HepG2 (cell line): ENCODE results near the gene NCOA5. TPM values are rescaled to one million over a fixed set of nuclear protein-coding genes. Genes with fewer than 3 reads are reported as not detected.

Source experiments
- AHDC1 ChIP-seq: sonication (generic); formaldehyde crosslinking; IDR thresholded peaks from 2 replicates; pipeline ENCODE4 v1.5.1; 2020; ENCODE audit warnings: mild to moderate bottlenecking, missing genetic modification reagents, borderline replicate concordance
- ATF2 ChIP-seq: sonication (generic); formaldehyde crosslinking; IDR thresholded peaks from 2 replicates; pipeline ENCODE4 v1.4.0; 2020; ENCODE audit warnings: missing genetic modification reagents
- IRX3 ChIP-seq: sonication (generic); formaldehyde crosslinking; IDR thresholded peaks from 2 replicates; pipeline ENCODE4 v1.8.1; 2023; ENCODE audit warnings: mild to moderate bottlenecking, low read depth, missing genetic modification reagents, borderline replicate concordance
- MAFK ChIP-seq, 2 experiments: IDR thresholded peaks in 1 of 2; conservative IDR thresholded peaks in 1 of 2; 2 replicates each; pipeline ENCODE4 v1.6.1; 2011; ENCODE audit warnings: improper control_type of control experiment in 2 of 2, low read length in 2 of 2
- MXD4 ChIP-seq: IDR thresholded peaks from 2 replicates; pipeline ENCODE4 v1.6.1; 2016; ENCODE audit warnings: mild to moderate bottlenecking, missing biosample characterization, missing genetic modification reagents
- NFATC3 ChIP-seq: sonication (generic); formaldehyde crosslinking; IDR thresholded peaks from 2 replicates; pipeline ENCODE4 v1.5.1; 2020; ENCODE audit warnings: mild to moderate bottlenecking, missing genetic modification reagents
- NFYB ChIP-seq: sonication (generic); formaldehyde crosslinking; IDR thresholded peaks from 2 replicates; pipeline ENCODE4 v1.4.0; 2020; ENCODE audit warnings: missing genetic modification reagents
- NR2F1 ChIP-seq, 2 experiments: fragments of 450-650 bp in 1 of 2; formaldehyde crosslinking in 1 of 2; IDR thresholded peaks; 2 replicates each; pipeline versions ENCODE4 v1.5.0 to v1.6.1; 2016 to 2020; ENCODE audit warnings: mild to moderate bottlenecking in 1 of 2, missing compliant biosample characterization in 1 of 2, missing genetic modification reagents in 1 of 2, moderate library complexity in 1 of 2
- PHB2 ChIP-seq: fragments of 450-650 bp; IDR thresholded peaks from 2 replicates; pipeline ENCODE4 v1.6.1; 2018; ENCODE audit not compliant: partially characterized antibody
- REL ChIP-seq: sonication (generic); formaldehyde crosslinking; conservative IDR thresholded peaks from 2 replicates; pipeline ENCODE4 v1.8.0; 2022; ENCODE audit warnings: mild to moderate bottlenecking, missing genetic modification reagents, moderate library complexity
- SALL2 ChIP-seq: sonication (generic); formaldehyde crosslinking; IDR thresholded peaks from 2 replicates; pipeline ENCODE4 v1.8.1; 2023; ENCODE audit warnings: mild to moderate bottlenecking, missing genetic modification reagents, inconsistent platforms
- U2AF2 ChIP-seq: fragments of 200-400 bp; formaldehyde crosslinking; IDR thresholded peaks from 2 replicates; pipeline ENCODE4 v1.6.1; 2017; ENCODE audit warnings: low read depth, mild to moderate bottlenecking, low read length
- ZNF24 ChIP-seq: fragments of 450-650 bp; IDR thresholded peaks from 2 replicates; pipeline ENCODE4 v1.6.1; 2017; ENCODE audit warnings: antibody characterized with exemption, mild to moderate bottlenecking
- ZNF484 ChIP-seq: sonication (generic); formaldehyde crosslinking; IDR thresholded peaks from 2 replicates; pipeline ENCODE4 v1.5.1; 2020; ENCODE audit warnings: mild to moderate bottlenecking, low read depth, missing genetic modification reagents, borderline replicate concordance
- ZNF761 ChIP-seq: sonication (generic); formaldehyde crosslinking; conservative IDR thresholded peaks from 2 replicates; pipeline ENCODE4 v1.4.0; 2020; ENCODE audit warnings: mild to moderate bottlenecking, missing genetic modification reagents
- polyA plus RNA-seq, 8 experiments: library from polyadenylated mRNA; depleted of rRNA in 3 of 8; stranded (reverse) in 7 of 8; unstranded in 1 of 8; fragments of >200 nt; fragmentation: Illumina TruSeq in 4 of 8; extraction: Trizol in 4 of 8; gene quantifications; 2 replicates each; pipeline versions ENCODE4 v1.2.1 to v1.2.3, GENCODE V29; 2011 to 2016; ENCODE audit warnings: low read depth in 4 of 8, missing spikeins in 1 of 8, mixed read lengths in 1 of 8; ENCODE audit not compliant: insufficient read depth in 1 of 8
- total RNA-seq, 5 experiments: library from RNA; depleted of rRNA; stranded (reverse); fragments of >200 nt; fragmentation: Illumina TruSeq; extraction: Trizol; gene quantifications; 2 replicates each; pipeline ENCODE4 v1.2.3, GENCODE V29; 2016; ENCODE audit warnings: low read depth in 1 of 5
- TF ChIP-seq, protein P1 (sequence below): sonication (generic); formaldehyde crosslinking; conservative IDR thresholded peaks from 2 replicates; pipeline ENCODE4 v1.4.0; 2020; ENCODE audit warnings: missing genetic modification reagents
- TF ChIP-seq, protein P2 (sequence below): sonication (generic); formaldehyde crosslinking; conservative IDR thresholded peaks from 2 replicates; pipeline ENCODE4 v1.8.0; 2022; ENCODE audit warnings: mild to moderate bottlenecking, moderate library complexity, missing genetic modification reagents
- TF ChIP-seq, protein P3 (sequence below): sonication (generic); formaldehyde crosslinking; IDR thresholded peaks from 2 replicates; pipeline ENCODE4 v1.9.0; 2022; ENCODE audit warnings: low read depth, missing genetic modification reagents

The NCOA5 gene
- total and polyA plus RNA-seq, 2 of the 13 experiments (the other 11 are each of a cell fraction or from before 2014, with no cell fraction given), result 16.5 to 28.4 TPM

DNA sequence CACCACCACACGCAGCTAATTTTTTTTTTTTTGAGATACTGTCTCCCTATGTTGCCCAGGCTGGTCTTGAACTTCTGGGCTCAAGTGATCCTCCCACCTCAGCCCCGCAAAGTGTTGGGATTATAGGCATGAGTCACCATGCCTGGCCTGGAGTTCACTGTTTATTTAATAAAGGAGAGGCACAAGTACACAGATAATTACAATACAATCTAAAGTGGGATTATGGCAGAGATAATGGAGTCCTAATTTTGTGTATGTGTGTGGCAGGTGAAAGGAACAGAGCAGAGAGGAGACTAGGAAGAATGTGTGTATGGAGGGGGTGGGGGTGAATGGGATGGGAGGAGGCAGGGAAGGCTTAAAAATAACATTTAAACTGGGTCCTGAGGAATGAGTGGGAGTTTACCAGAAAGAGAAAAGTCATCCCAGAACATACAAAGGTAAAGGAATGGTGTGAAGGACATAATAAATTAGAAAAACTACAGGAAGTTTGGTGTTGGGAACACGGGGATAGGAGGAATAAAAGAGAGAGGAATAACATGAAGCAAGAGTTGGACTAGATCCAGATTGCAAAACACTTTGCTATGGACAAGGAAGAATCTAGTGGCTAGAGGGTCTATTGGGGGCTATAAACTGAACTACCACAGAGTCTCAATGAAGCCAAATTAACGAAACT lies 4.4 kb downstream of the NCOA5 start (continued):
- TF ChIP-seq AHDC1 (CRISPR knock-in tag) (no peak), NR2F1 (CRISPR knock-in tag; IDR thresholded peaks at IDR 0.05) (0 out of 4 replicates have a peak, but pooled peaks of 1 of the 2 experiments have one; percentile 9), REL (CRISPR knock-in tag) (no peak), IRX3 (CRISPR knock-in tag) (no peak), NFATC3 (CRISPR knock-in tag) (no peak), ATF2 (CRISPR knock-in tag) (no peak), PHB2 (no peak), MAFK (conservative IDR thresholded peaks at IDR 0.05 in 1 of 2, IDR thresholded peaks at IDR 0.05 in 1 of 2; ENCODE audit: low read length in 2 of 2) (no peak), MXD4 (CRISPR knock-in tag) (no peak), U2AF2 (no peak), SALL2 (no peak), ZNF761 (CRISPR knock-in tag) (no peak), NFYB (CRISPR knock-in tag) (no peak), ZNF484 (CRISPR knock-in tag) (no peak), ZNF24 (no peak)
- TF ChIP-seq, protein P1, sequence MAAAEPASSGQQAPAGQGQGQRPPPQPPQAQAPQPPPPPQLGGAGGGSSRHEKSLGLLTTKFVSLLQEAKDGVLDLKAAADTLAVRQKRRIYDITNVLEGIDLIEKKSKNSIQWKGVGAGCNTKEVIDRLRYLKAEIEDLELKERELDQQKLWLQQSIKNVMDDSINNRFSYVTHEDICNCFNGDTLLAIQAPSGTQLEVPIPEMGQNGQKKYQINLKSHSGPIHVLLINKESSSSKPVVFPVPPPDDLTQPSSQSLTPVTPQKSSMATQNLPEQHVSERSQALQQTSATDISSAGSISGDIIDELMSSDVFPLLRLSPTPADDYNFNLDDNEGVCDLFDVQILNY (CRISPR knock-in tag), result no peak
- TF ChIP-seq, protein P2, sequence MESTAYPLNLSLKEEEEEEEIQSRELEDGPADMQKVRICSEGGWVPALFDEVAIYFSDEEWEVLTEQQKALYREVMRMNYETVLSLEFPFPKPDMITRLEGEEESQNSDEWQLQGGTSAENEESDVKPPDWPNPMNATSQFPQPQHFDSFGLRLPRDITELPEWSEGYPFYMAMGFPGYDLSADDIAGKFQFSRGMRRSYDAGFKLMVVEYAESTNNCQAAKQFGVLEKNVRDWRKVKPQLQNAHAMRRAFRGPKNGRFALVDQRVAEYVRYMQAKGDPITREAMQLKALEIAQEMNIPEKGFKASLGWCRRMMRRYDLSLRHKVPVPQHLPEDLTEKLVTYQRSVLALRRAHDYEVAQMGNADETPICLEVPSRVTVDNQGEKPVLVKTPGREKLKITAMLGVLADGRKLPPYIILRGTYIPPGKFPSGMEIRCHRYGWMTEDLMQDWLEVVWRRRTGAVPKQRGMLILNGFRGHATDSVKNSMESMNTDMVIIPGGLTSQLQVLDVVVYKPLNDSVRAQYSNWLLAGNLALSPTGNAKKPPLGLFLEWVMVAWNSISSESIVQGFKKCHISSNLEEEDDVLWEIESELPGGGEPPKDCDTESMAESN (CRISPR knock-in tag), result no peak
- TF ChIP-seq, protein P3, sequence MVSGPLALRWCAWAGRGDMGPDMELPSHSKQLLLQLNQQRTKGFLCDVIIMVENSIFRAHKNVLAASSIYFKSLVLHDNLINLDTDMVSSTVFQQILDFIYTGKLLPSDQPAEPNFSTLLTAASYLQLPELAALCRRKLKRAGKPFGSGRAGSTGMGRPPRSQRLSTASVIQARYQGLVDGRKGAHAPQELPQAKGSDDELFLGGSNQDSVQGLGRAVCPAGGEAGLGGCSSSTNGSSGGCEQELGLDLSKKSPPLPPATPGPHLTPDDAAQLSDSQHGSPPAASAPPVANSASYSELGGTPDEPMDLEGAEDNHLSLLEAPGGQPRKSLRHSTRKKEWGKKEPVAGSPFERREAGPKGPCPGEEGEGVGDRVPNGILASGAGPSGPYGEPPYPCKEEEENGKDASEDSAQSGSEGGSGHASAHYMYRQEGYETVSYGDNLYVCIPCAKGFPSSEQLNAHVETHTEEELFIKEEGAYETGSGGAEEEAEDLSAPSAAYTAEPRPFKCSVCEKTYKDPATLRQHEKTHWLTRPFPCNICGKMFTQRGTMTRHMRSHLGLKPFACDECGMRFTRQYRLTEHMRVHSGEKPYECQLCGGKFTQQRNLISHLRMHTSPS, result no peak
